Middle frontal gyrus (tissue), 1 donor: ENCODE results near the gene LAMB2.

Experiments
- DNase-seq: peaks from one replicate; pipeline ENCODE4 v3.0.0-alpha.2; 2015; ENCODE audit warnings: low spot score; ENCODE audit errors: extremely low spot score

Gene LAMB2

DNA sequence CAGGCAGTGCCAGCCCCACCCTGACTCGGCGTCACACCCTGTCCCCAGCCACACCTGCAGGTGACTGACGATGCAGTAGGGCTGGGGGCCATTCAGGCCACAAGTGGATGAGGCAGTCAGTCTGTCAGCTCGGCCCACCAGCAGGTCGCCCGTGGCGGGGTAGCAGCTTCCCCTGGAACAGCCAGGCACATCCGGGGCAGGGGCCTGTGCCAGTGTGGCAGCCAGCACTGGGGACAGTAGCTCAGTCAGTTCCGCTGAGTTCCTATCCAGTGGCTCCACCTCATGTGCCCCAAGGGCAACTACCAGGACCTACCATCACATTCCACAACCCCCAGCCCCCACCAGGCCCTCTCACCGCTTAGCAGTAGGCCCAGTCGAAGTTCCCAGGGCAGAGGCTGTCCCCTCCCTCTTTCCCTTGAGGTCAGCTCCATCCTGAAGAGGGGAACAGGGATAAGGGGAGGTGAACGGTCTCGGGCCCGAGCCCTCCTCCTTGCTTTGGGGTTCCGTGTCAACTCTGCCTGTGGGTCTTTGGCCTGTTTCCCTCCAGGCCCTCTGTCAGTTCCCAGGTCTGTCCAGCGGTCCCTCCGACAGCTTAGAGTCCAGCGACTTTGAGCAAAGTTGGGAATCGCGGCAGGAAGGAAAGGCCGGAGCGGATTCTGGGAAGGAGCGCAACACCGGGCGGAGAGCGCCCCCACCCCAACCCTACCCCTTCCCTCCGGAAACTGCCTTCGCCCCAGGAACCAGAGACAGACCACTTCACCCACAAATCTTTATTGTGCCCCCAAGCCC is at the start of gene LAMB2:
Gene LAMB2, minus strand, starts transcription at position 614 of the 789 bp plus-strand sequence. Its CDS starts 183 bp downstream, at position 431.
- DNase-seq, result peak; percentile 24

- DNase-seq, result no peak
Measured at GRCh38 chr3:49181351-49181750, 48.5 kb upstream of the LAMB2 start.

GRCh38 chr3:49180116-49180515 is 47.3 kb upstream of the LAMB2 start:
- DNase-seq, result no peak

- DNase-seq, result no peak
Measured at GRCh38 chr3:49177073-49177472, 44.2 kb upstream of the LAMB2 start.

GRCh38 chr3:49175530-49175929 is 42.7 kb upstream of the LAMB2 start:
- no peak for DNase-seq

GRCh38 chr3:49174397-49174985 is 41.6 kb upstream of the LAMB2 start:
- no peak for DNase-seq

DNA sequence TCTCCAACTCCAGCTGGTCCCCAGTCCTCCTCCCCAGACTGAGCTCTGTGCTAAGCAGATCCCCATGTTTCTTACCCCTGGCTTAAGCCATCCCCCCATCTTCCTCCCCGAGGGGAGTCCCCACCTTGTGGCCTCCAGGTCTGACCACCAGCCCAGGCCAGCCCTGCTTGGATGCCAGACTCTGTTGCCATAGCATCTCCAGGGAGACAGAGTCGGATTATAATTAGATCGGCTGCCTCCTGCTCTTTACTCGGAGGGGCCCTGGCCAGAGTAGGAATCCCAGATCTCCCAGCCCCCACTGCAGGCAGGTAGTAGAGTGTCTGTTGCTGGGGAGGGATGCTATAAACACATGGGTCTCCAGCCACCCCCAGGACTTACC is 40.9 kb upstream of the LAMB2 start:
- no peak for DNase-seq

- DNase-seq, result no peak
Measured at GRCh38 chr3:49173116-49173791, 40.4 kb upstream of the LAMB2 start.

DNA sequence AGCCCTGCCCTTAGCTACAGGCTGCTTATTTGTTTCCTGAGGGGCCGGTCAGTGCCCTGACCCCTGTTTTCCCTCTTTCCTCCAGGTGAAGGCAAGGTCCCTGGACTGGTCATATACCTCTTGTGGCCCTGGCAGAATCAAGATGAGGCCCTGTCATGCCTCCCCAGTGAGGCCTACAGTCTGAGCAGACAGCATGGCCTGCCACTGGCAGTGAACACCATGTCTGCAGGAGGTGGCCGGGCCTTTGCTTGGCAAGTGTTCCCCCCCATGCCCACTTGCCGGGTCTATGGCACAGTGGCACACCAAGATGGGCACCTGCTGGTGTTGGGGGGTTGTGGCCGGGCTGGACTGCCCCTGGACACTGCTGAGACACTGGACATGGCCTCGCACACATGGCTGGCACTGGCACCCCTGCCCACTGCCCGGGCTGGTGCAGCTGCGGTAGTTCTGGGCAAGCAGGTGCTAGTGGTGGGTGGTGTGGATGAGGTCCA is 39.7 kb upstream of the LAMB2 start:
- no peak for DNase-seq

- no peak for DNase-seq
Measured at GRCh38 chr3:49171775-49172500, 39.1 kb upstream of the LAMB2 start.

GRCh38 chr3:49171119-49171774 is 38.4 kb upstream of the LAMB2 start, which contains the start of gene KLHDC8B:
Gene KLHDC8B (plus strand): TSS chr3:49171598. CDS start chr3:49172770, 1,172 bp downstream.
- DNase-seq, result peak; percentile 58

DNA sequence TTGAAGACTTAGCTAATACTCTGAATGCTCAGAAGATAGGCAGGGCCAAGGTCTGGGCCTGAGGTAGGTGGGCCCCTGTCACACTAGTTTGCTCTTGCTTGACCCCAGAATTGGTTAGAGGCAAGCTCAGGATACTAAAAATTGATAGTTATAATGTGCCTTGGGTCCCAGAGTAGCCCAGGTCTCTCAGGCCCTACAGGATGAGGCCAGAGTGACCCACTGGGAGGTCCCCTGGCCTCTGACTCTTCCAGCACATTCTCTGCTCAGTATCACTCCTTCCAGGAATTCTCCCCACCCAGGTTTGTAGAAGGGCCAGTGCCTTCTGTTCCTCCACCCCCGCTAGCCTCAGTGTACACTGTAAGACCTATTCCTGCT is 37.9 kb upstream of the LAMB2 start:
- DNase-seq, result no peak

GRCh38 chr3:49166752-49167556 is 34.1 kb upstream of the LAMB2 start:
- no peak for DNase-seq

- peak; percentile 53 for DNase-seq
Measured at GRCh38 chr3:49165771-49166751, 33.2 kb upstream of the LAMB2 start, which contains the start of gene CCDC71. Gene CCDC71 (minus strand): TSS chr3:49166331. CDS start chr3:49164208, 2,123 bp downstream.

- DNase-seq, result no peak
Measured at GRCh38 chr3:49164983-49165720, 32.3 kb upstream of the LAMB2 start.

GRCh38 chr3:49163609-49164008 is 30.8 kb upstream of the LAMB2 start:
- no peak for DNase-seq

DNA sequence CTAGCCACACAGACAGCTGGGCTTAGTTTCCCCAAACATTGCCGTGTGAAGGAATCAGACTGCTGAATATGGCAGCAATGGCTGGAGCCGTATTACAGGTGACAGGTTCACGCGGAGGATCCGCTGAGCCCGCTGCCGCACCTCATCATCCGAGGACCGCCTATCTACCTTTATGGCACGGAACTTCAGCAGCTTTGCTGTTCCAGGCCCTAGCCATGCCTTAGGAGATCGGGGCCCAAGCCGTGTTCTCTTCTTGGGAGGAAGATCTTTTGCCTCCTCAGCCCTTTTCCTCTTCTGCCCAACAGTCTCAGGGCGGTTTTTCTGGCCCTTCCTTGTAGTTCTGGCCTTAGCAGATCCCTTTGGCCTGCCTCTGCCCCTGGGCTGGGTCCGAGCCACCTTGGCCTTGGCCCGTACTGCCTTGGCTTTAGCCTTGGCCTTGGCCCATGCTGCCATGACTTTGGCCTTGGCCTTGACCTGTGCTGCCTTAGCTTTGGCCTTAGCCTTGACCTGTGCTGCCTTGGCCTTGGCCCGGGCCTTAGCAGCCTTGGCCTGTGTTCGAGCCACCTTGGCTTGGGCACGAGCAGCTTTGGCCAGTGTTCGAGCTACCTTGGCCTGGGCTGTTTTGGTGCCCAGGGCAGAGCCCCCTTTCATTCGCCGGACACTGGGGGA is 30.0 kb upstream of the LAMB2 start:
- DNase-seq, result no peak
